Adrenal gland (tissue), 12 donors: ENCODE measurements around the gene ERC2. TPM values are rescaled to one million over a fixed set of nuclear protein-coding genes. Genes with fewer than 3 reads are reported as not detected.

Source experiments
- DNase-seq, 7 donors: peaks; one replicate each; pipeline ENCODE4 v3.0.0-alpha.2; 2019 to 2020
- H3K27ac ChIP-seq, 5 donors: fragments of 200-600 bp; sonication (generic) in 4 of 5; 1 replicate in 3 of 5; 2 replicates in 2 of 5; pipeline versions ENCODE4 v1.5.1 to v1.8.0; 2016 to 2020; ENCODE audit warnings: mild to moderate bottlenecking in 1 of 5
- H3K27me3 ChIP-seq: fragments of 200-600 bp; 2 replicates; pipeline ENCODE4 v1.8.0; 2021
- H3K36me3 ChIP-seq, 2 donors: fragments of 200-600 bp; replicated peaks in 1 of 2; 1 replicate in 1 of 2; 2 replicates in 1 of 2; pipeline versions ENCODE4 v1.5.1 to v1.8.0; 2018 to 2022
- H3K4me1 ChIP-seq, 2 donors: fragments of 200-600 bp; replicated peaks in 1 of 2; 1 replicate in 1 of 2; 2 replicates in 1 of 2; pipeline versions ENCODE4 v1.5.1 to v1.8.0; 2018 to 2021
- H3K4me3 ChIP-seq, 4 donors: fragments of 200-600 bp; sonication (generic) in 3 of 4; one replicate each; pipeline ENCODE4 v1.5.1; 2016 to 2018
- H3K9me3 ChIP-seq, 3 donors: fragments of 200-600 bp; sonication (generic) in 1 of 3; replicated peaks in 1 of 3; 1 replicate in 2 of 3; 2 replicates in 1 of 3; pipeline versions ENCODE4 v1.5.1 to v1.8.0; 2016 to 2021
- CTCF ChIP-seq, 6 experiments: fragments of 450-650 bp in 4 of 6; fragments of 200-600 bp in 2 of 6; sonication (generic) in 1 of 6; IDR thresholded peaks; 1 replicate in 5 of 6; 2 replicates in 1 of 6; pipeline versions ENCODE4 v1.5.1 to v1.8.0; 2016 to 2021; ENCODE audit warnings: antibody characterized with exemption in 6 of 6, mild to moderate bottlenecking in 2 of 6, moderate library complexity in 1 of 6
- POLR2A ChIP-seq, 2 donors: fragments of 450-650 bp; IDR thresholded peaks; one replicate each; pipeline ENCODE4 v1.6.1; 2017; ENCODE audit warnings: antibody characterized with exemption in 2 of 2, mild to moderate bottlenecking in 2 of 2, moderate library complexity in 1 of 2
- WGBS, 4 donors: extraction: QIAGEN DNeasy Blood & Tissue Kit in 2 of 4; methylation state at CpG; one replicate each; pipeline versions ENCODE4 v1.1.5 to v1.1.7; 2013 to 2017; 5-methylcytosine and 5-hydroxymethylcytosine counted together
- intact Hi-C, 2 donors: fragments of 100-400 bp; cut with DNase I; formaldehyde crosslinking; loops; one replicate each; pipeline versions ENCODE4 v1.14.1 to v1.15.0; 2022 to 2023
- polyA plus RNA-seq, 3 donors: library from polyadenylated mRNA; stranded (reverse); fragments of 200-250 nt in 2 of 3; fragments of 350-450 nt in 1 of 3; fragmentation: Illumina TruSeq in 1 of 3; extraction: RNeasy Lipid Tissue Mini Kit (QIAGEN cat#74804) in 1 of 3; gene quantifications; one replicate each; pipeline ENCODE4 v1.2.3, GENCODE V29; 2013 to 2014
- total RNA-seq, 9 donors: library from RNA; depleted of rRNA in 4 of 9; stranded (reverse); fragments of >200 nt in 4 of 9; fragments of 120-200 nt in 1 of 9; fragmentation: NEBNext Ultra II Directional in 1 of 9; extraction: Animal tissue kit (Norgen Biotek cat#: 25700) in 1 of 9; gene quantifications; one replicate each; pipeline versions ENCODE4 v1.1.0 to v1.2.4, GENCODE V29; 2013 to 2023
- donor health status: healthy with polysubstance abuse.
- donor health status: Bipolar disorder and iron deficiency.
- donor health status: DM: yes; HTN: yes; CAD: no.
- donor health status: DM: no; HTN: no; CAD: no.
- donor health status: DM: no; HTN: no; CAD: no.
- donor health status: DM: yes; HTN: yes; CAD: no.

Gene ERC2
- total and polyA plus RNA-seq, 12 donors = 0.47 to 5.8 (median 1.5) TPM

DNA sequence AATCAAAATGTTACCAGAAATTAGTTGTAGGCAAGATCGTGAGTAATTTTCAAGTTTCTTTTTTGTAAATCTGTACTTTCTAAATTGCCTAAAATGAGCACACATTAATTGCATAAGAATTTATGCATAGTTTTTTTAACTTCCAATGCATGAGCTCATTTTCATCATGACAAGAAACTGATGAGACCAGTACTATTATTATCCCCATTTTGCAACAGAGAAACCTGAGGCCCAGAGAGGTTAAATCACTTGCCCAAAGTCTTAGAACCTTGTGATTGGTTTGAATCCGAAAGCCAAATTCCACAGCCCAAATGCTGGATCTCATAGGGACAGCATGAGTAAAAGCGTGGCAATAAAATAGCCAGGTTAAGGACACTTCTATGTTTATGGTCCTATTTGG is 274.7 kb downstream of the ERC2 start:
- no peak for DNase-seq
- Histone ChIP-seq H3K27ac (no peak overlapping the region), H3K9me3 (no peaks in the 10 kb centered on the region), H3K36me3 (no peaks in the 10 kb centered on the region), H3K27me3 (no peaks in the 10 kb centered on the region), H3K4me3 (no peak overlapping the region), H3K4me1 (no peaks in the 10 kb centered on the region)
- 85 to 91% (median 88%) methylated on average over 3 of the region's 3 CpGs for WGBS, 4 donors
- TF ChIP-seq CTCF (IDR thresholded peaks at IDR 0.05) (no peak), POLR2A (IDR thresholded peaks at IDR 0.05) (no peak)
- intact Hi-C loops = no loop called here

DNA sequence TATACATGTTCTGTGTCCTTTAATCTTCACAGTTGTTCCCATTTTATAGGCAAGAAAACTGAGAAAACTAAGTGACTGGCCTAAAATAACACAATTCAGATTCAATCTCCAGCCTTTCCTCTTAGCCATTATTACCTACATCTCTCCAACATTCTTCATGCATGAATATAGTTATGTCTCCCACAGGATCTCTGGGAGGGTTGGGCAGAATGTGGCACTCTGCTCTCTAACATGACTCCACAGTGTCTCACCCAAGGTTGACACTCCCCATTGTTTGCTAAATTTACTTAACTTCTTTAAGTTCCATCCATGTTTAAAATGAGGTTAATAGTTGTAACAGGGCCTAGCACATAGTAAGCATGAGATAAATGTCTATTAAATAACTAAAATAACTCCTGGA is 276.3 kb downstream of the ERC2 start:
- DNase-seq = no peak
- Histone ChIP-seq H3K27me3 (no peaks in the 10 kb centered on the region), H3K4me3 (no peak overlapping the region), H3K27ac (no peak overlapping the region), H3K4me1 (no peaks in the 10 kb centered on the region), H3K9me3 (no peaks in the 10 kb centered on the region), H3K36me3 (no peaks in the 10 kb centered on the region)
- TF ChIP-seq POLR2A (IDR thresholded peaks at IDR 0.05) (no peak), CTCF (IDR thresholded peaks at IDR 0.05) (no peak)
- intact Hi-C loops = no loop called here

DNA sequence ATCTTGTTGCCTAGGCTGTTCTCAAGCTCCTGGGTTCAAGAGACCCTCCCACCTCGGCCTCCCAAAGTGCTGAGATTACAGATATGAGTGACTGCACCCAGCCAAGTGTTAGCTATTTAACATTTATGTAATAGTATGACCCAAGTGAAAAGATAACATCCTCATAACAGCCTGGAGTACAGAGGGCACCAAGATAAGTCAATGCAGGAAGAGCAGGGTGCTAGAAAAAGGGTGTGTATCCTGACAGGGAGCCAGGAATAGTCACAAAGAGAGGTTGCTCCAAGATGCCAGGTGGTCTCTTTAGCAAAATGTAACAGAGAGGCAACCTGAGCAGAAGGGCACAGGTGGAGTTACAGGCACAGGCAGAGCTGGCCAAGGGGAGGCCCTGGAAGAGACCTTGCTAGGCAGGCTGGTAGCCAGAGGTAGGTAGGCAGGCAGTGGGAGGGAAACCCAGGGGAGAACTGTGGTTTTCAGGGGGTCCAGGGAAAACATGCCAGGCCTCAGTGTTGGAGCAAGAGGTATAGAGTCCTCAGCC is 277.4 kb downstream of the ERC2 start:
- Histone ChIP-seq H3K4me3 (no peak overlapping the region), H3K36me3 (no peaks in the 10 kb centered on the region), H3K4me1 (no peaks in the 10 kb centered on the region), H3K27ac (no peak overlapping the region), H3K27me3 (no peaks in the 10 kb centered on the region), H3K9me3 (no peaks in the 10 kb centered on the region)
- intact Hi-C loops = no loop called here
- 56 to 91% (median 78%) methylated on average over 1 of the region's 1 CpG for WGBS, 4 donors
- TF ChIP-seq CTCF (IDR thresholded peaks at IDR 0.05) (no peak), POLR2A (IDR thresholded peaks at IDR 0.05) (no peak)
- no peak for DNase-seq

GRCh38 chr3:56190130-56190529 is 278.1 kb downstream of the ERC2 start:
- H3K4me1 ChIP-seq = no peaks in the 10 kb centered on the region
- TF ChIP-seq CTCF (IDR thresholded peaks at IDR 0.05) = no peak
- no peak for TF ChIP-seq POLR2A (IDR thresholded peaks at IDR 0.05)
- H3K4me3 ChIP-seq = no peak overlapping the region
- H3K27me3 ChIP-seq = no peaks in the 10 kb centered on the region
- intact Hi-C loops = no loop called here
- no peaks in the 10 kb centered on the region for H3K9me3 ChIP-seq
- no peak overlapping the region for H3K27ac ChIP-seq
- DNase-seq = no peak
- H3K36me3 ChIP-seq = no peaks in the 10 kb centered on the region
